Calu3 (cell line): Measurements from ENCODE around the gene F3. TPM values are rescaled to one million over a fixed set of nuclear protein-coding genes. Genes with fewer than 3 reads are reported as not detected.

Source experiments
- BruUV-seq: library from RNA; stranded (reverse); fragments of 400-500 nt; replicated peaks from 2 replicates; lab custom pipeline; 2021; lab: Mats Ljungman, UMichigan
- CTCF ChIA-PET: fragments of 300-600 bp; sonication (Branson Sonifier 250); formaldehyde crosslinking; loops from one replicate; lab custom pipeline; 2022; ENCODE audit warnings: antibody characterized with exemption; lab: Charles Lee
- DNase-seq: peaks from one replicate; pipeline ENCODE4 v3.0.0; 2022
- H3K27ac Mint-ChIP-seq: one replicate; pipeline ENCODE4 v1.8.0; 2022; ENCODE audit warnings: mixed read lengths; ENCODE audit not compliant: unreplicated experiment
- H3K27me3 Mint-ChIP-seq: one replicate; pipeline ENCODE4 v1.8.0; 2022; ENCODE audit warnings: mixed read lengths; ENCODE audit not compliant: unreplicated experiment
- H3K36me3 Mint-ChIP-seq: one replicate; pipeline ENCODE4 v1.8.0; 2022; ENCODE audit warnings: mild to moderate bottlenecking, moderate library complexity, mixed read lengths; ENCODE audit not compliant: insufficient read depth, unreplicated experiment
- H3K4me1 Mint-ChIP-seq: one replicate; pipeline ENCODE4 v1.8.0; 2022; ENCODE audit warnings: mild to moderate bottlenecking, low read depth, mixed read lengths; ENCODE audit not compliant: unreplicated experiment
- H3K4me3 Mint-ChIP-seq: one replicate; pipeline ENCODE4 v1.8.0; 2022; ENCODE audit warnings: mild to moderate bottlenecking, low read depth, moderate library complexity, mixed read lengths; ENCODE audit not compliant: unreplicated experiment
- H3K9me3 Mint-ChIP-seq: one replicate; pipeline ENCODE4 v1.8.0; 2022; ENCODE audit warnings: low read depth, mixed read lengths; ENCODE audit not compliant: unreplicated experiment
- intact Hi-C: fragments of 100-400 bp; cut with micrococcal nuclease; formaldehyde crosslinking; loops from one replicate; pipeline ENCODE4 v1.10.0; 2022; ENCODE audit not compliant: unreplicated experiment
- total RNA-seq: library from RNA; stranded (reverse); gene quantifications from 2 replicates; pipeline ENCODE4 v1.2.3, GENCODE V29; 2022
- TF ChIP-seq, protein P1 (sequence below): fragments of 200-600 bp; IDR thresholded peaks from one replicate; pipeline ENCODE4 v1.8.0; 2022; ENCODE audit warnings: antibody characterized with exemption; ENCODE audit not compliant: unreplicated experiment

Gene F3
- total RNA-seq, 1 experiment from 2014 or later, result 344 TPM

DNA sequence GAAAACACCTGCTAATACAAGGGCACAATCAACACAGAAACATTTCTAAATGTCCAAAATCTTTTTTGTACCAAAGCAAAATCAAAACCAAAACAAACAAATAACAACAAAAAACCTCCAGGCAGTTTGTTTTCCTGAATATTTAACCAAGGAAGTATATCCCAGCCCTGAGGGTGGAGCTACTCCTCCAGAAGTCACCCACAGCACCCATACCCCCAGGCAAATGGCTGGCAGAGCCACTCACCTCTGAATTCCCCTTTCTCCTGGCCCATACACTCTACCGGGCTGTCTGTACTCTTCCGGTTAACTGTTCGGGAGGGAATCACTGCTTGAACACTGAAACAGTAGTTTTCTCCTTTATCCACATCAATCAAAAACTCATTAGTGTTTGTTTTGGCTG lies 9.5 kb downstream of the F3 start:
- peak; percentile 56 for DNase-seq
- Mint-ChIP-seq H3K36me3 (peaks cover 99% of the 10 kb centered on the region), H3K27me3 (no peaks in the 10 kb centered on the region), H3K4me3 (peak overlapping the region; percentile 75), H3K27ac (peak overlapping the region; percentile 82), H3K4me1 (peaks cover 83% of the 10 kb centered on the region), H3K9me3 (no peaks in the 10 kb centered on the region)
- TF ChIP-seq, protein P1, sequence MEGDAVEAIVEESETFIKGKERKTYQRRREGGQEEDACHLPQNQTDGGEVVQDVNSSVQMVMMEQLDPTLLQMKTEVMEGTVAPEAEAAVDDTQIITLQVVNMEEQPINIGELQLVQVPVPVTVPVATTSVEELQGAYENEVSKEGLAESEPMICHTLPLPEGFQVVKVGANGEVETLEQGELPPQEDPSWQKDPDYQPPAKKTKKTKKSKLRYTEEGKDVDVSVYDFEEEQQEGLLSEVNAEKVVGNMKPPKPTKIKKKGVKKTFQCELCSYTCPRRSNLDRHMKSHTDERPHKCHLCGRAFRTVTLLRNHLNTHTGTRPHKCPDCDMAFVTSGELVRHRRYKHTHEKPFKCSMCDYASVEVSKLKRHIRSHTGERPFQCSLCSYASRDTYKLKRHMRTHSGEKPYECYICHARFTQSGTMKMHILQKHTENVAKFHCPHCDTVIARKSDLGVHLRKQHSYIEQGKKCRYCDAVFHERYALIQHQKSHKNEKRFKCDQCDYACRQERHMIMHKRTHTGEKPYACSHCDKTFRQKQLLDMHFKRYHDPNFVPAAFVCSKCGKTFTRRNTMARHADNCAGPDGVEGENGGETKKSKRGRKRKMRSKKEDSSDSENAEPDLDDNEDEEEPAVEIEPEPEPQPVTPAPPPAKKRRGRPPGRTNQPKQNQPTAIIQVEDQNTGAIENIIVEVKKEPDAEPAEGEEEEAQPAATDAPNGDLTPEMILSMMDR, result no peak
- no TSS peak for BruUV-seq
- CTCF ChIA-PET, result no interaction called here
- intact Hi-C loops, result no loop called here

DNA sequence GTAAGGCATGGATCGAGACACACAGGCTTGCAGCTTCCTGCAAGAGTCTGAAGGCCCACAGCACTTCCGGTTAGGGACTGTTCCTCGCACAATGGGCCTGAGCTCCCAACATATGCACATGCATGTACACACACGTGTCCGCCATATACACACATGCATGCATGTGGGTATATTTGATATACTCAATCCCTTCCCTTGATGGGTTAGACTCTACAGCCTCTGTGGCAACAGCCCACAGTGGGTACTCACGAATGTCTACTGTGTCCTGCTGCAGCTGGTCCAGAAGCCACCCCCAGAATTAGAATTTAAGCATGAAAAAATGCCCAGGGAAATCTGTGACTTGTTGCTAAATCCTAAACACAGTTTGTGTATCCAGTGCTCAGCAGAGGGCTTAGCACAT lies 9.9 kb downstream of the F3 start:
- no peak for DNase-seq
- peak overlapping the region; percentile 82 for H3K27ac Mint-ChIP-seq
- no peaks in the 10 kb centered on the region for H3K9me3 Mint-ChIP-seq

DNA sequence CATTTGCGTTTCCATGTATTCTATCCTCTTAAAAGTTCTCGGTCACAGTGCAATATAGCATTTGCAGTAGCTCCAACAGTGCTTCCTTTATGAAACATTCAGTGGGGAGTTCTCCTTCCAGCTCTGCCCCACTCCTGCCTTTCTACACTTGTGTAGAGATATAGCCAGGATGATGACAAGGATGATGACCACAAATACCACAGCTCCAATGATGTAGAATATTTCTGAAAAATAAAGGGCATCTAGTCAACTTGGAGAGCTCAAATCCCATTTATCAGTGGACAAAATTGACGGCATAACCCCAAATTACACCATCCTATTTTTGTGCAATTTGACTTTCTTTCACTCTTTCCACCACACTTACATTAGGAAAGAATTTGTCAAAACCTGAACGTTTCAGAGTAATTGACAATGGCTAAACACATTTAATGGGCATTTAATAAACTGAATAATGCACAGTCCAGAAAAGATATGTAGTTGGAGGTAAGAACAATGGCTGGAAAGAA lies 11.1 kb downstream of the F3 start:
- peaks cover 94% of the 10 kb centered on the region for H3K36me3 Mint-ChIP-seq
- intact Hi-C loops, result no loop called here
- peak overlapping the region; percentile 72 for H3K27ac Mint-ChIP-seq
- H3K4me1 Mint-ChIP-seq, result peaks cover 84% of the 10 kb centered on the region
- H3K4me3 Mint-ChIP-seq, result peak overlapping the region; percentile 15
- H3K9me3 Mint-ChIP-seq, result no peaks in the 10 kb centered on the region
- BruUV-seq, result no TSS peak
- no peak for DNase-seq
- CTCF ChIA-PET, result interaction anchor here (0.6 kb wide), 2 partner anchors 15 to 106 kb away, joined by 3 read pairs; no protein-coding TSS in a partner anchor
- no peaks in the 10 kb centered on the region for H3K27me3 Mint-ChIP-seq
- TF ChIP-seq, protein P1, result no peak

More for the DNA sequence above, 9.9 kb downstream of the F3 start:
- CTCF ChIA-PET, result no interaction called here
- no peaks in the 10 kb centered on the region for H3K27me3 Mint-ChIP-seq
- TF ChIP-seq, protein P1, result no peak
- H3K36me3 Mint-ChIP-seq, result peaks cover 99% of the 10 kb centered on the region
- H3K4me1 Mint-ChIP-seq, result peaks cover 83% of the 10 kb centered on the region
- no TSS peak for BruUV-seq
- H3K4me3 Mint-ChIP-seq, result peak overlapping the region; percentile 75
- intact Hi-C loops, result no loop called here

DNA sequence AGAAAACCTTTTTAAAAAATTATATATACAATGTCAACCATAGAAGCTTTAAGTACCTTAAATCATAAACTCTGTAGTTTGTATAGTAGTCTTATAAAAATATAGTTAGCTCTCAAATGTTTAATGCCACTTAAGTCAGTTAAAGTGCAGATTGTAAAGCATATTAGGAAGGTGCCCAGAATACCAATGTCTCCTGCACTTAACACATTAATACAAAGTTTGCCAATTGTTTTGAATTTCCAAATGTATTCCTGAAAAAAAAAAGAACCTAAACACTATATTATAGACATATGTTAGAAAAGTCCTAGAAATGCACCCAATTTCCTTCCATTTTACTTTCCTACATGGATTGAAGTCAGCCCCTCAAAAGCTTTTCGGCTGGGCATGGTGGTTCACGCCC lies 12.1 kb downstream of the F3 start:
- no peak overlapping the region for H3K4me3 Mint-ChIP-seq
- peaks cover 84% of the 10 kb centered on the region for H3K4me1 Mint-ChIP-seq
- no peaks in the 10 kb centered on the region for H3K9me3 Mint-ChIP-seq
- DNase-seq, result no peak
- peaks cover 93% of the 10 kb centered on the region for H3K36me3 Mint-ChIP-seq
- TSS peak; percentile 14 for BruUV-seq
- CTCF ChIA-PET, result no interaction called here
- H3K27me3 Mint-ChIP-seq, result no peaks in the 10 kb centered on the region
- intact Hi-C loops, result loop anchor here (5.0 kb wide), 2 partner anchors 73 to 118 kb away; no protein-coding TSS in a partner anchor
- TF ChIP-seq, protein P1, result no peak
- H3K27ac Mint-ChIP-seq, result no peak overlapping the region
